Activated naive CD8-positive, alpha-beta T cell treated with anti-CD3 and anti-CD28 coated beads, Interleukin-2, amount 10 ng/mL, durations not matched to agents 7 days and 5 days (primary cell): ENCODE data around the gene CTIF. TPM values are rescaled to one million over a fixed set of nuclear protein-coding genes. Genes with fewer than 3 reads are reported as not detected.
A peak's percentile ranks its signal among the peaks of the same experiment; 100 is the strongest.

Experiments
- ATAC-seq: fragments of 150-1000 bp; cut with Tn5 transposase; one replicate; pipeline ENCODE4 v1.10.0; 2021; ENCODE audit warnings: low read depth, moderate library complexity
- POLR2A ChIA-PET: fragments of 350-600 bp; sonication (Branson Sonifier 250); formaldehyde crosslinking; loops from one replicate; lab custom pipeline; 2021; ENCODE audit warnings: antibody characterized with exemption; lab: Charles Lee
- DNase-seq: peaks from one replicate; pipeline ENCODE4 v3.0.0; 2021
- H3K27ac Mint-ChIP-seq: one replicate; pipeline ENCODE4 v1.8.0; 2022; ENCODE audit warnings: mild to moderate bottlenecking, mixed read lengths
- H3K27me3 Mint-ChIP-seq: one replicate; pipeline ENCODE4 v1.8.0; 2022; ENCODE audit warnings: mild to moderate bottlenecking, moderate library complexity, mixed read lengths
- H3K36me3 Mint-ChIP-seq: one replicate; pipeline ENCODE4 v1.8.0; 2021; ENCODE audit warnings: mild to moderate bottlenecking, mixed read lengths
- H3K4me1 Mint-ChIP-seq: one replicate; pipeline ENCODE4 v1.8.0; 2021; ENCODE audit warnings: mixed read lengths
- H3K4me3 Mint-ChIP-seq: one replicate; pipeline ENCODE4 v1.8.0; 2022; ENCODE audit warnings: mild to moderate bottlenecking, moderate library complexity, mixed read lengths
- H3K9me3 Mint-ChIP-seq: one replicate; pipeline ENCODE4 v1.8.0; 2021; ENCODE audit warnings: mixed read lengths
- total RNA-seq, 2 experiments: library from RNA; stranded (reverse); gene quantifications; one replicate each; pipeline ENCODE4 v1.2.3, GENCODE V29; 2021

CTIF gene
- total RNA-seq, 2 experiments from 2014 or later = 2.4 to 3.0 TPM

DNA sequence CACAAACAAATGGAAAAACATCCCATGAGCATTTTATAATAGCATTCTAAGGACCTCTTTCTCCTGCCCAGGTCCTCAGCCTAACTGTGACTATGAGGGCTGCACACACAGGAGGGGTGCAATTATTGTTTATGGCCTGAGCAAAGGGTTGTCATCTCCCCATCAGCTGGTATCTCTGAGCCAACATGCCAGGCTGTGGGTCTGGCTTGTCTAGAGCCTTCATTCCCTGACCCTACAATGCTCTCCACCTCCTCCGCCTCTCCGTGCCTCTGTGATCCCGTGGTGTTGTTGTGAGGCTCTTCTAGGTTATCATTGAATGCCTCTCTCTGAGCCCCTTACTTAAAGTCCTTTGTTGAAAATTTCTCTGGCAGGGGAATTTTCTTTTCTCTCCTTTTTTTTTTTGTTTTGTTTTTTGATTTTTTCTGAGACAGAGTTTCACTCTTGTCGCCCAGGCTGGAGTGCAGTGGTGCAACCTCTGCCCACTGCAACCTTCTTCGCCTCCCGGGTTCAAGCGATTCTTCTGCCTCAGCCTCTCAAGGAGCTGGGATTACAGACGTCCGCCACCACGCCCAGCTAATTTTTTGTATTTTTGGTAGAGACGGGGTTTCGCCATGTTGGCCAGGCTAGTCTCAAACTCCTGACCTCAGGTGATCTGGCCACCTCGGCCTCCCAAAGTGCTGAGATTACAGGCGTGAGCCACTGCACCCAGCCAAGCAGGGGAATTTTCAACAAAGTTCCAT, 285.6 kb downstream of the CTIF start:
- ATAC-seq (no peak), DNase-seq (no peak)
- Mint-ChIP-seq H3K27ac (no peak overlapping the region), H3K4me3 (no peak overlapping the region), H3K27me3 (no peaks in the 10 kb centered on the region), H3K9me3 (peaks cover 3% of the 10 kb centered on the region), H3K4me1 (peaks cover 14% of the 10 kb centered on the region), H3K36me3 (peaks cover 24% of the 10 kb centered on the region)
- POLR2A ChIA-PET = interaction anchor here (0.7 kb wide), 1 partner anchor 34 kb away, joined by 5 read pairs; no protein-coding TSS in a partner anchor

DNA sequence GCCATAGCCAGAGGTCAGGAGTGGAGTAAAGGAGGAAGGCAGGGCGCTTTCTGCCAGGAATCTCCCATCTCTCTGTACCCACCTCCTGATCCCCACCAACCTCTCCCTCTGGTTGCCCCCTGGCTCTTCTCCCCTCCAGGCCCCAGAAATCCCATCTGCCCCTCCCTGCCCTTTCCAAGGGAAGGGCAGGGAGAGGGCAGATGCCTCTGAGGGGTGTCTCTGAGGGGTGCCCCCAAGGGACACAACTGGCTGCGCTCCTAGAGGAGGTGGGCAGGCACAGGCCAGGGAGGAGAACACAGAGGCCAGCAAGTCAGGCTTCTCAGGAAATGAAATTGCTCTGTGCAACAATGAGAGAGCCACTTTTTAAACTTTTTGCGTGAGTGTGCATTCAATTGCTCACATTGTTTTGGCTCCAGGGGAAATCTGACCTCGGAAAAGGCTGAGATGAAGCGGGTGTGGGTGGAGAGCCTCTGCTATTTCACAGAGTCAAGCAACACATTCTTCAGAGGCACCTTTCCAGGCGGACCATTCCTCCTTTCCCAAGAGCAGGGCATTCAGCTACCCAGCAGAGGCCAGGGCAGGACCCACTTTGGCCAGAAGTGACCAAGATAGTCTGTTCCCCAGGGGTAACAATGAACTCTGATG, 286.4 kb downstream of the CTIF start:
- POLR2A ChIA-PET = interaction anchor here (0.7 kb wide), 1 partner anchor 35 kb away, joined by 5 read pairs; no protein-coding TSS in a partner anchor
- no peak overlapping the region for H3K4me3 Mint-ChIP-seq
- peak; percentile 3 for DNase-seq

DNA sequence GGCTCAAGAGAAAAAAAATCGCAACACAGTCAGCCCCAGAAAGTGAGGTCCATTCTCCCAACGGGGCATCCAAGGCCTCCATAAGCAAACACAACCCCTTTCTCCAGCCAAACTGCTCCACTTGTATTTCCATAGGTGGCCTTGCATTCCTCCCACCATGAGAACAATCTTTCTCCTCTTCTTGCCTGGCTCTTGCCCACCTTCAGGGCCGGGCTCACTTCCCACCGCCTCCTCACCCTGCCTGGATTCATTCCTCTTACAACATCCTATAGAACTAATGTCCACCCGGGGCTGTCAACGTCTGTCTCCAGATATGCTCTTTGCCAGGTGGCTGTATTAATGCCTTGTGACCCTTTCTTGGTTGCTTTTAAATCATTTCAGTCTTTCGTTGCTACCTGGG, 287.4 kb downstream of the CTIF start:
- POLR2A ChIA-PET = no interaction called here
- Mint-ChIP-seq H3K4me1 (peaks cover 14% of the 10 kb centered on the region), H3K4me3 (no peak overlapping the region), H3K9me3 (peaks cover 3% of the 10 kb centered on the region), H3K27me3 (no peaks in the 10 kb centered on the region), H3K36me3 (peaks cover 25% of the 10 kb centered on the region), H3K27ac (no peak overlapping the region)
- DNase-seq (peak; percentile 9), ATAC-seq (no peak)

More for the DNA sequence above, 286.4 kb downstream of the CTIF start:
- H3K9me3 Mint-ChIP-seq = peaks cover 3% of the 10 kb centered on the region
- H3K27me3 Mint-ChIP-seq = no peaks in the 10 kb centered on the region
- ATAC-seq = no peak
- peaks cover 18% of the 10 kb centered on the region for H3K4me1 Mint-ChIP-seq
- H3K36me3 Mint-ChIP-seq = peaks cover 24% of the 10 kb centered on the region
- H3K27ac Mint-ChIP-seq = no peak overlapping the region

DNA sequence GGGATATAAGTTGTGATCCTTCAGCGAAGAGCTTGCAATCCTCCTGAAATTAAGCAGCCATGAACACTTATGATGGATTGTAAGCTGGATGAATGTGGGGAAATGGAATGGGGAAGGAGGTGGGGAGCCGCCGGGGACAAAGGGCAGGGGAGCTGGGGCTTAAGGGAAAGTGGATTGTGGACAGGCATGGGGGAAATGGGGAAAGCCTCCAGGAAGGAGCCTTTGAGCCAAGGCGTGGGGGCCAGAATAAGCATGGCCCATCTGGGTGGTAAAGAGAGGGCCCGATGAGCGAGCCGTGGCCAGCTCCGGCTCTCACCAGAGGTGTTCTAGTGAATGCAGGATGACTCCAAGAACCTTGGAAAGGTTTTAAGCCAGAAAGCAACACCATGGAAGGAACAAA, 288.0 kb downstream of the CTIF start:
- Mint-ChIP-seq H3K36me3 (peaks cover 26% of the 10 kb centered on the region), H3K9me3 (peaks cover 3% of the 10 kb centered on the region), H3K4me3 (no peak overlapping the region), H3K27ac (no peak overlapping the region), H3K27me3 (no peaks in the 10 kb centered on the region), H3K4me1 (peaks cover 16% of the 10 kb centered on the region)
- POLR2A ChIA-PET = interaction anchor here (1.0 kb wide), 1 partner anchor 25 kb away, joined by 3 read pairs; no protein-coding TSS in a partner anchor
- DNase-seq (no peak), ATAC-seq (no peak)

DNA sequence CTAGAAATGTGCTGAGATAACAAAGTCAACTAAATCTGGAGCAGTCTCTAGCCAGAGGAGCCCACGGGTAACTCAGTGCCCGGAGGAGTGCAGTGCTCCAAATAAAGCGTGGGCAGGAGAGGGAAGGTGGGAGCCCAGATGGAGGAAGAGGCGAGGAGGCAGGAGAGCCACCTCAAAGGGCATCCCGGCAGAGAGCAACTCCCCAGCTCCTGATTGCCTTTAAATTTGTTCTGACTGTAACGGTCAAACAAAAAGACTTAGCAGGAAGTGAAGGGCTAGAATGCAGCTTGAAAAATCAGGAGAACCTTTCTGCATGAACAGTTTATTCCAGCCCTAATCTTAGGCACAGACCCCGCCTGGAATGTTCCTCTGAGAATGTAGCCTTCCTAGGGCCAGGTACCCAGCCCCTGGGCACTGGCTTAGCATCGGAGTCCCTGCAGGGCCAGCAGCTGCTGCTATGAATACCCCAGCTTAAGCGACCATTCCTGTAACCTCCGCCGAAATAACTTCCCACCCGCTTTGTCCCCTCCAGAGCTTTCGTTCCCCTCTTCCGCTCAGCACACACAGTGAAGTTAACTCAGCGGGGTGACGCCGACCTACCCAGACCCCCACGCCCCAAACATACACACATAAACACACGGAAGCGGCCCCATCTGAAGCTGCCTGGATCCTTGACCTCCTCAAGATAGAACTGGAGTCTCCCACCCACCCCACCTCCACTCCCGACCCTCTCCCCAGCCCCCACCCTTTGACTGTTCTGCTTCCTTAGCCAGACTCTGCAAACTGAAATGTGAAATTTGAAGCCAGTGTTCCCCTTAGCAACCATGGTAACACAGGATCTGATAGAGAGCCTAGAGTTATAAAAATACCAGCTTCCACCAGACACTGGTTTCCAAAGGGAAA, 288.7 kb downstream of the CTIF start:
- peak; percentile 13 for DNase-seq
- POLR2A ChIA-PET = interaction anchor here (1.0 to 1.8 kb wide), 2 partner anchors 15 to 26 kb away, joined by 3 to 7 read pairs; no protein-coding TSS in a partner anchor
- peaks cover 20% of the 10 kb centered on the region for H3K4me1 Mint-ChIP-seq
- no peaks in the 10 kb centered on the region for H3K27me3 Mint-ChIP-seq
- H3K4me3 Mint-ChIP-seq = no peak overlapping the region
- peaks cover 26% of the 10 kb centered on the region for H3K36me3 Mint-ChIP-seq
- no peak overlapping the region for H3K27ac Mint-ChIP-seq
- H3K9me3 Mint-ChIP-seq = peaks cover 3% of the 10 kb centered on the region
- no peak for ATAC-seq

DNA sequence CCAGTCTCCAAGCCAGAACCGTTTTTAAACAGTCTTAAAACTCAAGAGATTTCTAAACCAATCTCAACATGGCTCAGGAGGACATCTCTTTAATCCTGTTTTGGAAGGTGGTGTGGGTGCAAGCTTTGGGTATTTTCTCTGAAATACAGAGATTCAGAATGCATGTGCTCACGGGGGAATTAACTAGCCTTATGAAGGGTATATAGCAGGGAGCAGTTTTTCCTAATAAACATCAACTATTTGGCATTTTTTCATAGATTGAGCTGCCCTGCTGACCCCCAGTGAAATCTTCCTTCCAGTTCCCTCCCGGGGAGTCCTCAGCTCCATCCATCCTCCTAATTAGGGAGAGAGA, 289.3 kb downstream of the CTIF start:
- H3K27me3 Mint-ChIP-seq = no peaks in the 10 kb centered on the region
- peaks cover 25% of the 10 kb centered on the region for H3K36me3 Mint-ChIP-seq
- H3K4me3 Mint-ChIP-seq = no peak overlapping the region
- no peak for ATAC-seq
- DNase-seq = no peak
- no peak overlapping the region for H3K27ac Mint-ChIP-seq
- H3K4me1 Mint-ChIP-seq = peaks cover 26% of the 10 kb centered on the region
- H3K9me3 Mint-ChIP-seq = peaks cover 2% of the 10 kb centered on the region
- POLR2A ChIA-PET = interaction anchor here (1.8 kb wide), 1 partner anchor 14 kb away, joined by 7 read pairs; no protein-coding TSS in a partner anchor

DNA sequence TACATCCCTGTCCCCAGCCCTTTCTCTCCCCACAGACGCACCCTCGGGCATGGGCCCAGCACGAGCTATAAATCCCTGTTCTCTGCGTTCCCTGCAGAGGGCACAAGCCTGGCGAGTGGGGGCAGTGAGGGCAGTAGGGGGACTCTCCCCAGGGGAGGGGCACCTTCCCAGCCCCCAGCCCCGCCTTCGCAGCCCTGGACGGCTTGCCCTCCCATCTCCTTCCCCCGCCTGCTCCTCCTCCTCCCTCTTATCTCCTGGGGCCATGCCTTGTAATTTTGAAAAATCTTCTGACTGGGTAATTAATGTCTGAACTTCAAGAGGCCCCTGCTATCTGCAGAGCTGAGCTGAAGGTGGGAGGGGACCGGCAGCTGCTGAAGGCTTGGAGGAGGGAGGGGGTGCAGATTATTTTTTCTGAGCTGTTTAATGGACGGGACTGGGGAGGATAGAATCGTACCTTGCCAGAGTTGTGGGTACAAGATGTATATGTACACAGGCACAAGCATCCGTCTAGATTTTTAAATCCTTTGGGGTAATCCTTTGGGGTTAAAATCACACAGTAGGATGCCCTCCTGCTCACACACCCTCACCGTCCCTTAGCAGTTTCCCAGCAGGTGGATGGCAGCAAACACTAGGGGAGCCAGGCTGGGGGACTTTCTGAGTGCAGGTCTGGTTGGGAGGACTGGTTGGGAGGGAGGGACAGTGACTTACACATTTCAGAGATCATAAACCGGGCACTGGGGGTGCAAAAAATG, 290.0 kb downstream of the CTIF start:
- POLR2A ChIA-PET = interaction anchor here (1.8 kb wide), 1 partner anchor 14 kb away, joined by 7 read pairs; no protein-coding TSS in a partner anchor
- H3K4me3 Mint-ChIP-seq = no peak overlapping the region
- ATAC-seq = no peak
- H3K36me3 Mint-ChIP-seq = peaks cover 20% of the 10 kb centered on the region
- peaks cover 1% of the 10 kb centered on the region for H3K9me3 Mint-ChIP-seq
- H3K27me3 Mint-ChIP-seq = no peaks in the 10 kb centered on the region
- H3K27ac Mint-ChIP-seq = no peak overlapping the region
- peak; percentile 15 for DNase-seq
- H3K4me1 Mint-ChIP-seq = peaks cover 27% of the 10 kb centered on the region

DNA sequence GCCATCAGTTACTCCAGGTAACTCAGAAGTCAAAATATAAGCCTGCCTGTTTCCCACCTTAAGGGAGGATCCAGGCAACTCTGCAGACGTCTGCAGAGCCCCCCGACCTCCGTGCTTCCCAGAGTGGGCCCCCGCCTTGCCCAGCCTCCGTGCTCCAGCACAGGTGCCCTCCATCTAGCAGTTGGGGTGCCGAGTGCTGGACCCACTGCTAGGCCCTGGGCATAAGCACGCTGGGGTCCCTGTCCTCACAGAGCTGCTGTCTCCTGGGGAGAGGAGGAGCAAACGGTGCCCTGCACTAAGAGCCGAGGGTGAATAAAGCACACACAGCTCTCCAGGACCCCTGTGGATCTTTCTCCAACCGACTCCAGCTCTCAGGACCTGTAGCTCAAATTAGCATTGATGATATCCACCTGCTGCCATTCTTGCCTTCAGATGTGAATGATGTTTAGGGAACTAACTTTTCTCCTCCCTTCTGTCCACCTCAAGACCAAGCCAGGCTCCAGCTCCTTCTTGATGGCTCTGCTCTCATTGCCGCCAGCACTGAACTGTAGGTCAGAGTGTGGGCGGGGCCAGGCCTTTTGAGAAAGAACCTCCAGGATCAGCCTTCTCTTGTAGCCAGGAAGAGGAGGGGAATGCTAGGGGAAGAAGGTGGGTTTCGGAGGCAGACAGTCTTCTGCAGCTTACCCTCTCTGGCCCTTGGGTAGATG, 290.8 kb downstream of the CTIF start:
- Mint-ChIP-seq H3K9me3 (no peaks in the 10 kb centered on the region), H3K4me3 (no peak overlapping the region), H3K36me3 (peaks cover 20% of the 10 kb centered on the region), H3K27me3 (no peaks in the 10 kb centered on the region), H3K4me1 (peaks cover 33% of the 10 kb centered on the region), H3K27ac (no peak overlapping the region)
- DNase-seq (peak; percentile 13), ATAC-seq (no peak)
- POLR2A ChIA-PET = interaction anchor here (1.8 kb wide), 1 partner anchor 13 kb away, joined by 7 read pairs; no protein-coding TSS in a partner anchor

DNA sequence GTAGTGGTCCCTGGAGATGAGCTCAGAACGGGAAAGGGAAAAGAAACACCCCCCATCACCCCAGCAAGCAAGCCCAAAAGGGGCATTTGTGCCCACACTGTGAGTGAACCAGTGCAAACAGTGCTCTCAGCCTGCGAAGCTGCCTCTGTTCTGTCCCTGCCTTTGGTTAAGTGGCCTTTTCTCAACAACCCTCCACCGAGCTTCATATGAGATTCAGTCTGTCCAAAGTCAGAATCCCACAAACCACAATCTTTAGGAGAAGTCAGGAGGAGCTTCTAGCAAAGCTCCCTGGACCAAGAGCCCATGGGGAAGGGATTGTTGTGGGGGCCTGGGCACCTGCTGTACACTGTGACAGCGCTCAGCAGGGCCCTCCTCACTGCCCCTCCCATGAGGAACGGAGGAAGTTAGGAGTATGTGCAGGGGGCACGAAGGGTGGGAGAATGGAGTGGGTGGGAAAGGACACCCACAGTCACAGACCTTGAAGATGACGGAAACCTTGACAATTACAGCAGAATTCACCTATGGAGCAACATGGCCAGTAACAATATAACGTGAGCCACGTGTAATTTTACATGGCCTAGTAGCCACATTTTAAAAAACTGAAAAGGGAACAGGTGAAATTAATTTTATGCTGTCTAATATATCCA, 292.4 kb downstream of the CTIF start:
- Mint-ChIP-seq H3K27ac (peak overlapping the region; percentile 42), H3K9me3 (no peaks in the 10 kb centered on the region), H3K4me1 (peaks cover 45% of the 10 kb centered on the region), H3K36me3 (peaks cover 12% of the 10 kb centered on the region), H3K4me3 (no peak overlapping the region), H3K27me3 (no peaks in the 10 kb centered on the region)
- ATAC-seq (no peak), DNase-seq (peak; percentile 24)
- POLR2A ChIA-PET = no interaction called here

DNA sequence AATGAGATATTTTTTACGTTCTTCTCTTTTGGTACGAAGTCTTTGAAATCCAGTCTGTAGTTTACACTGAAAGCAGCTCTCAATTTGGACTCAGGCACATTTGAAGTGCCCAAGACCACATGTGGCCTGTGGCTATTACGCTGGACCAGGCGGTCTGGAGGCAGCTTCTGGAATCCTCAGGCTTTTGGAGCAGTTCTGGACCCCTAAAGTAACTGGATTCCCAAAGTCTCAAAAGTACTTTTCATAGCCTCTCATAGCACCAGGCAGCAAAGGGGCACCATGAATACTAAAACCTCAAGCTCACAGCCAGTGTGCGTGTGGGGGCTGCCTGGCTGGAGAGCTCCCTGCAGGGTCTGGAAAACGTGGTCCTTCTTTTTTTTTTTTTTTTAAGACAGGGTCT, 293.0 kb downstream of the CTIF start:
- peaks cover 47% of the 10 kb centered on the region for H3K4me1 Mint-ChIP-seq
- peaks cover 6% of the 10 kb centered on the region for H3K36me3 Mint-ChIP-seq
- H3K4me3 Mint-ChIP-seq = no peak overlapping the region
- ATAC-seq (no peak), DNase-seq (peak; percentile 12)
- POLR2A ChIA-PET = interaction anchor here (1.5 to 3.9 kb wide), 2 partner anchors 11 to 18 kb away, joined by 5 to 15 read pairs; no protein-coding TSS in a partner anchor
- H3K9me3 Mint-ChIP-seq = no peaks in the 10 kb centered on the region
- H3K27me3 Mint-ChIP-seq = no peaks in the 10 kb centered on the region
- no peak overlapping the region for H3K27ac Mint-ChIP-seq

DNA sequence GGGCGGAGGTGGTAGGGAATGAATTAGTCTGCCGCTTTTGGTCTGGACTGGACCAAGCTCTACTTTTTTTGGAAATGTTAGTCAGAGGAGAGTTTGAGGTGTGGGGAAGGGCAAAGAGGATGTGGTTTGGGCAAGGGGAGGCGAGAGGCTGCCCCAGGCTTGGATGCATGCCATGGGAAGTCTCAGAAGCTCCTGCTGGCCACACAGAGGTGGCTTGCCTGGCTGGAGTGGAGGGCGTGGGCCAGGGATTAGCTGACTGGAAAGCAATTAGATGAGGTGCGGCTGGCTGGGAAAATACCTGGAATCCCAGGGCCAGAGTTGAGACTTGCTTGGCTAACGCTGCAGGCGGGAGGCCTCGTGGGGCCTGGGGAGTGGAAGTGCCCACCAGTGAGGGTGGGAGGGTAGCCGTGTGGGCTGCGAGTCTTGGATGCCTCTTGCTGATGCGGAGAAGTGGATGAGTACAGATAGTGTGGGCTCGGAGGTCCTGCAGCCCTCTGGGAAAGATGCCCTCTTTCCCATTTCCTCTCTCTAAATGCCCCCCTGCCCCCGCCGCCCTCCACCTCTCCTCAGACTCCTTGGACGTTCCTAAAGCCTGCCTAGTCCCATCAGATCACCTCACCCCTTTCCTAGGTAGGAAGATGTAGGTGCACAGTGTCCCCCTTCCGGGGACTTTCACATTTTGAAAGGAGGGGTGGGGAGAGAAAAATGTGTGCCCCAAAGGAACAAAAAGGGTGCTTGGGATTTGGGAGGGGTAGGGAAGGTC, 294.3 kb downstream of the CTIF start:
- peaks cover 3% of the 10 kb centered on the region for H3K36me3 Mint-ChIP-seq
- peak; percentile 35 for DNase-seq

More for the DNA sequence above, 294.3 kb downstream of the CTIF start:
- peak overlapping the region; percentile 98 for H3K27ac Mint-ChIP-seq
- ATAC-seq = no peak
- H3K27me3 Mint-ChIP-seq = no peaks in the 10 kb centered on the region
- POLR2A ChIA-PET = interaction anchor here (0.6 to 3.9 kb wide), 7 partner anchors 10 to 119 kb away, joined by 3 to 15 read pairs (median 5); no protein-coding TSS in a partner anchor
- peak overlapping the region; percentile 91 for H3K4me3 Mint-ChIP-seq
- peaks cover 53% of the 10 kb centered on the region for H3K4me1 Mint-ChIP-seq
- no peaks in the 10 kb centered on the region for H3K9me3 Mint-ChIP-seq
